ENCODE results near the gene THAP4.

DNA sequence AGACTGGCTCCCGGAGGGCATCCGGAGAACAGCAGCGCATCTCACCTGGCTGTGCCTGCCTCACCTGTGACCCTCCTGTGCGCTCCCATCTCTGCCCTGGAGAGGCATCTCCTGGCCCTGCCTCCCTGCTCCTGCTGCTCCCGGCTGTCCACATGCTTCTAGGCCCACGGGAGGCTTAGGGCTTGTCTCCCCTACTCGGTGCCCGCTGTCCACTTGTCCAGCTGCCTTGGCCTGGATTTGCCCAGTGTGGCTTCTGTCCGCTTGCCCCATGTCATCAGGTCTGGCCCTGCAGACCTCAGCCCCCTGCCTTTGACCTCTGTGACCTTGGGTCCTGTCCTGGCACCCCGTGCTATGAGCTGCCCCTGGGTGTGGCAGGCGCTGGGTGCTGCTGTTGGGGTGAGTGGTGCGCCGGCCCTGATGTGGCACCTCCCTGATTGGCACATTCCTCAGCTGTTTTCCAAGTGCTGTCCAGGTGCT lies 73.9 kb downstream of the THAP4 start:
- TF ChIP-seq CTCF (IDR thresholded peaks at IDR 0.05) (no peak), POLR2A (IDR thresholded peaks at IDR 0.05) (no peak), POLR2AphosphoS5 (IDR thresholded peaks at IDR 0.05) (no peak), EP300 (IDR thresholded peaks at IDR 0.05) (no peak)

Data from stomach (tissue), 4 donors.